ENCODE measurements around the gene TRIM32. TPM values are rescaled to one million over a fixed set of nuclear protein-coding genes. Genes with fewer than 3 reads are reported as not detected.

TRIM32 gene
- total RNA-seq, 1 experiment from 2014 or later, result 20.2 TPM

DNA sequence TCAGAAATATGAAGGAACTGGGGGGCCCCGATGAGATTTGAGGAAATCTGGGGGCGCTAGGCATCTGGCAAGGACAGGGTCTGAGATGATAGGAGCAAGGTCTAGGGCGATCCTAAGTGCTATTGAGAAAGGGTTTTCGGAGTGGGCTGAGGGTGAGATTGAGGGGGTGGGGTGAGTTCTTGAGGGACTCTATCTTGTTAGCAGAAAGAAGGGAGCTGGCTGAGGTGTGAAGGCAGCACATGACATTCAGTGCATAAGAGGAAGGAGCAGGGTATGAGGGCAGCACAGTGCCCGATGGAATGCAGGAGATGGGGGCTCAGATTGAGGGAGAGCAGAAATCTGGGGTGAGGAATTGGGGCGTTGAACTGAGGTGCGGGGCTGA is 640 bp downstream of the TRIM32 start:
- H3K4me1 ChIP-seq (ENCODE audit: control insufficient read depth, insufficient read depth, low read length), result 0 out of 2 replicates have a peak, but pooled peaks cover 4% of the 10 kb centered on the region
- no peaks in the 10 kb centered on the region for H3K36me3 ChIP-seq (ENCODE audit: control insufficient read depth, insufficient read depth, low read length)
- no TSS peak for BruUV-seq (replicated peaks)
- CTCF ChIA-PET, result interaction anchor here (0.5 kb wide), 1 partner anchor 523 kb away, joined by 3 read pairs; no protein-coding TSS in a partner anchor
- H3K27me3 ChIP-seq (ENCODE audit: control insufficient read depth, insufficient read depth, low read length), result no peaks in the 10 kb centered on the region
- no peak for TF ChIP-seq POLR2AphosphoS5 (IDR thresholded peaks at IDR 0.05; ENCODE audit: low read depth, low read length)
- no peak for TF ChIP-seq TCF7L2 (IDR thresholded peaks at IDR 0.05; ENCODE audit: low read depth, low read length)
- TF ChIP-seq, protein P1, sequence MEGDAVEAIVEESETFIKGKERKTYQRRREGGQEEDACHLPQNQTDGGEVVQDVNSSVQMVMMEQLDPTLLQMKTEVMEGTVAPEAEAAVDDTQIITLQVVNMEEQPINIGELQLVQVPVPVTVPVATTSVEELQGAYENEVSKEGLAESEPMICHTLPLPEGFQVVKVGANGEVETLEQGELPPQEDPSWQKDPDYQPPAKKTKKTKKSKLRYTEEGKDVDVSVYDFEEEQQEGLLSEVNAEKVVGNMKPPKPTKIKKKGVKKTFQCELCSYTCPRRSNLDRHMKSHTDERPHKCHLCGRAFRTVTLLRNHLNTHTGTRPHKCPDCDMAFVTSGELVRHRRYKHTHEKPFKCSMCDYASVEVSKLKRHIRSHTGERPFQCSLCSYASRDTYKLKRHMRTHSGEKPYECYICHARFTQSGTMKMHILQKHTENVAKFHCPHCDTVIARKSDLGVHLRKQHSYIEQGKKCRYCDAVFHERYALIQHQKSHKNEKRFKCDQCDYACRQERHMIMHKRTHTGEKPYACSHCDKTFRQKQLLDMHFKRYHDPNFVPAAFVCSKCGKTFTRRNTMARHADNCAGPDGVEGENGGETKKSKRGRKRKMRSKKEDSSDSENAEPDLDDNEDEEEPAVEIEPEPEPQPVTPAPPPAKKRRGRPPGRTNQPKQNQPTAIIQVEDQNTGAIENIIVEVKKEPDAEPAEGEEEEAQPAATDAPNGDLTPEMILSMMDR (IDR thresholded peaks at IDR 0.05), result no peak
- TF ChIP-seq SIN3A (IDR thresholded peaks at IDR 0.05; ENCODE audit: borderline replicate concordance, insufficient read depth, low read depth, low read length), result no peak
- TF ChIP-seq, protein P2, sequence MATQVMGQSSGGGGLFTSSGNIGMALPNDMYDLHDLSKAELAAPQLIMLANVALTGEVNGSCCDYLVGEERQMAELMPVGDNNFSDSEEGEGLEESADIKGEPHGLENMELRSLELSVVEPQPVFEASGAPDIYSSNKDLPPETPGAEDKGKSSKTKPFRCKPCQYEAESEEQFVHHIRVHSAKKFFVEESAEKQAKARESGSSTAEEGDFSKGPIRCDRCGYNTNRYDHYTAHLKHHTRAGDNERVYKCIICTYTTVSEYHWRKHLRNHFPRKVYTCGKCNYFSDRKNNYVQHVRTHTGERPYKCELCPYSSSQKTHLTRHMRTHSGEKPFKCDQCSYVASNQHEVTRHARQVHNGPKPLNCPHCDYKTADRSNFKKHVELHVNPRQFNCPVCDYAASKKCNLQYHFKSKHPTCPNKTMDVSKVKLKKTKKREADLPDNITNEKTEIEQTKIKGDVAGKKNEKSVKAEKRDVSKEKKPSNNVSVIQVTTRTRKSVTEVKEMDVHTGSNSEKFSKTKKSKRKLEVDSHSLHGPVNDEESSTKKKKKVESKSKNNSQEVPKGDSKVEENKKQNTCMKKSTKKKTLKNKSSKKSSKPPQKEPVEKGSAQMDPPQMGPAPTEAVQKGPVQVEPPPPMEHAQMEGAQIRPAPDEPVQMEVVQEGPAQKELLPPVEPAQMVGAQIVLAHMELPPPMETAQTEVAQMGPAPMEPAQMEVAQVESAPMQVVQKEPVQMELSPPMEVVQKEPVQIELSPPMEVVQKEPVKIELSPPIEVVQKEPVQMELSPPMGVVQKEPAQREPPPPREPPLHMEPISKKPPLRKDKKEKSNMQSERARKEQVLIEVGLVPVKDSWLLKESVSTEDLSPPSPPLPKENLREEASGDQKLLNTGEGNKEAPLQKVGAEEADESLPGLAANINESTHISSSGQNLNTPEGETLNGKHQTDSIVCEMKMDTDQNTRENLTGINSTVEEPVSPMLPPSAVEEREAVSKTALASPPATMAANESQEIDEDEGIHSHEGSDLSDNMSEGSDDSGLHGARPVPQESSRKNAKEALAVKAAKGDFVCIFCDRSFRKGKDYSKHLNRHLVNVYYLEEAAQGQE (IDR thresholded peaks at IDR 0.05; ENCODE audit: insufficient read depth in 1 of 2, low read depth in 2 of 2, low read length in 1 of 2), result no peak
- ATAC-seq (peak; percentile 12; the same call in 1 of the 2 replicates), DNase-seq (ENCODE audit: low read depth, low spot score) (no peak)
- in situ Hi-C loops (cut with HindIII; ENCODE audit: low pct_unique_long_range_greater_than_20kb, low sequenced_read_pairs), result no loop called here
- no peaks in the 10 kb centered on the region for H3K9me3 ChIP-seq (ENCODE audit: control insufficient read depth, insufficient read depth, low read depth, low read length)
- H3K4me3 ChIP-seq (ENCODE audit: low read depth in 2 of 2, low read length in 2 of 2), result peak overlapping the region; percentile 67 to 85
- H3K27ac ChIP-seq (ENCODE audit: low read length), result peak overlapping the region; percentile 84
- intact Hi-C loops (cut with micrococcal nuclease; ENCODE audit: unreplicated experiment), result no loop called here
- POLR2A ChIA-PET, result no interaction called here

- H3K27ac ChIP-seq (ENCODE audit: low read length), result no peak overlapping the region
- no peaks in the 10 kb centered on the region for H3K9me3 ChIP-seq (ENCODE audit: control insufficient read depth, insufficient read depth, low read depth, low read length)
- in situ Hi-C loops (cut with HindIII; ENCODE audit: low pct_unique_long_range_greater_than_20kb, low sequenced_read_pairs), result no loop called here
- ChIA-PET CTCF (no interaction called here), POLR2A (no interaction called here)
- no peak for DNase-seq (ENCODE audit: low read depth, low spot score)
- no peaks in the 10 kb centered on the region for H3K36me3 ChIP-seq (ENCODE audit: control insufficient read depth, insufficient read depth, low read length)
- ATAC-seq, result no peak
- H3K27me3 ChIP-seq (ENCODE audit: control insufficient read depth, insufficient read depth, low read length), result no peaks in the 10 kb centered on the region
- 0 out of 2 replicates have a peak, but pooled peaks cover 4% of the 10 kb centered on the region for H3K4me1 ChIP-seq (ENCODE audit: control insufficient read depth, insufficient read depth, low read length)
- no peak for TF ChIP-seq SIN3A (IDR thresholded peaks at IDR 0.05; ENCODE audit: borderline replicate concordance, insufficient read depth, low read depth, low read length)
- TF ChIP-seq POLR2AphosphoS5 (IDR thresholded peaks at IDR 0.05; ENCODE audit: low read depth, low read length), result no peak
- TF ChIP-seq, protein P2 (IDR thresholded peaks at IDR 0.05; ENCODE audit: insufficient read depth in 1 of 2, low read depth in 2 of 2, low read length in 1 of 2), result no peak
- TF ChIP-seq TCF7L2 (IDR thresholded peaks at IDR 0.05; ENCODE audit: low read depth, low read length), result no peak
- TF ChIP-seq, protein P1 (IDR thresholded peaks at IDR 0.05), result no peak
- intact Hi-C loops (cut with micrococcal nuclease; ENCODE audit: unreplicated experiment), result no loop called here
- no peak overlapping the region for H3K4me3 ChIP-seq (ENCODE audit: low read depth in 2 of 2, low read length in 2 of 2)
- no TSS peak for BruUV-seq (replicated peaks)
Observed at GRCh38 chr9:116688806-116689485, 1.8 kb downstream of the TRIM32 start.
